Measurements from ENCODE around the gene HYAL1.
A peak's percentile ranks its signal among the peaks of the same experiment; 100 is the strongest.

HYAL1 gene

DNA sequence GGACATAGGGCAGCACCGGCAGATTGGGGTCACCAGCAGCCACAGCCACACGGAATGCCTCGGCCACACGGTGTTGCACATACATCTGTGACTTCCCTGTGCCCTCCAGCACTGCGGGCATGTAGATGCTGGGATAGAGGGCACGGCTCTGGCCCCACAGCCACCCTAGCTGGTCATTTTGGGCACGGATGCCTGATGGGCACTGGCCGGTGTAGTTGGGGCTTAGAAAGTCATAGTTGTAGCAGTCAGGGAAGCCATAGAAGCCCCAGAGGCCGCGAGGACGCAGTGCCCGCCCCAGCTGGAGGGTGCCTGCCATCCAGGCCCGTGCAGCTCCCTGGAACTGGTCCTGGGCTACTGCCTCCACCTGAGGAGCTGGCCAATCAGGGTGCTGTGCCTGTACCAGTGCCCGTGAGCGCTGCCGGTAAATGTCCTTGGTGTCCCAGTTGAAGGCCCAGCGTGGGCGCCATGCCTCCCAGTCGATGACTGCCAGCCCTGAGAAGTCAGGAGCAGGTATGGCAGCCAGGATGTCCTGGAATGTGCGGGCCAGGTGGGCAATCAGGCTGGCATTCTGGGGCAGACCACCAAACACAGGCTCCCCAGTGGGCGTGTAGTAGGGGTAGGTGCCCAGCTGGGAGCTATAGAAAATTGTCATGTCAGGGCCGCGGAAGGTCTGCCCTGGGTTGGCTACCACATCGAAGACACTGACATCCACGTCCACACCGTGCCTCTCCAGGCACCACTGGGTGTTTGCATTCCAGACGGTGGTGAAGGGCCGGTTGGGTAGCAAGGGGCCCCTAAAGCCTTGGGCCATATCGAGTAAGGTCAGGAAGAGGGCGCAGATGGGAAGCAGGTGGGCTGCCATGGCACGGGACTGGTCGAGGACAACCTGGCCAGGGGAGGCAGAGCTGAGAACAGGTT is 1.0 kb downstream of the HYAL1 start:
- Histone ChIP-seq H3K36me3 (peaks cover 0 to 13% (median 0%) of the 10 kb centered on the region in 11 experiments; a peak in 7 of 22 replicates), H3K4me3 (no peak overlapping the region), H3K27ac (no peak overlapping the region), H3K4me2 (no peak overlapping the region), H3K9me3 (replicated peaks in 1 of 11) (peaks cover 7 to 18% (median 14%) of the 10 kb centered on the region in 11 experiments; a peak in 20 of 22 replicates), H4K20me1 (peaks cover 0 to 13% (median 0%) of the 10 kb centered on the region in 11 experiments; a peak in 5 of 22 replicates), H3K9ac (no peak overlapping the region; a peak in 1 of 22 replicates), H3K27me3 (no peaks in the 10 kb centered on the region), H3K4me1 (peaks cover 24 to 40% (median 26%) of the 10 kb centered on the region in 10 experiments)
- TF ChIP-seq Cebpa-rat (IDR thresholded peaks at IDR 0.05) = no peak

DNA sequence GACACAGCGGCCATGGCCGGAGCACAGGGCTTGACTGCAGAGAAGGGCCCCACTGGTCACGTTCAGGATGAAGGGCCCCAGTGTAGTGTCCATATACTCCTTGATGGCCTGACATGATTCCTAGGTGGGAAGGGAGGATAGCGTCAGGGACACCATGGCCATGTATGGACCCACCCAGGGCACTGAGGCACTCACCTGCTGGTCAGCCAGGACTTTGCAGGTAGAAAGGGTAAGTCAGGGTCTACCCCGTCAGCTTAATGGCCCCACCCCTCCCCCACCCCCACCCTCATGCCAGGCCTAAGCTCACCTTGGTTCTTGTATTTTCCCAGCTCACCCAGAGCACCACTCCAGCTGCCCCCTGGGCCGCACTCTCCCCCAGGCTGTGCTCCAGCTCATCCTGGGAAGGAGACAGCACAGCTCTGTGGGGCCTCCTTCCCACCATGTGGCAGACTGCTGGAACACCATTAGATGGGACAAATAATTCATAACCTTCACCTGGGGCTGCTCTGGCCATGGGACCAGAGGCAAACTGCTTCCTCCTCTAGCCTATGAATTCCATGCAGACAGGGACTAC is 2.6 kb downstream of the HYAL1 start:
- H4K20me1 ChIP-seq = peaks cover 0 to 14% (median 0%) of the 10 kb centered on the region in 11 experiments; a peak in 5 of 22 replicates
- peak overlapping the region in 5 of 11 experiments; percentile 20 to 84 (median 74); a peak in 6 of 22 replicates for H3K9ac ChIP-seq
- H3K27me3 ChIP-seq = no peaks in the 10 kb centered on the region
- peak overlapping the region in 2 of 10 experiments; percentile 60 to 71; a peak in 2 of 20 replicates for H3K4me3 ChIP-seq
- no peak for TF ChIP-seq Cebpa-rat (IDR thresholded peaks at IDR 0.05)
- H3K27ac ChIP-seq = peak overlapping the region in 8 of 11 experiments; percentile 17 to 87 (median 68); a peak in 8 of 22 replicates
- H3K4me2 ChIP-seq = peak overlapping the region; percentile 82 to 98 (median 92); a peak in 19 of 22 replicates
- peaks cover 24 to 46% (median 26%) of the 10 kb centered on the region in 10 experiments for H3K4me1 ChIP-seq
- peaks cover 0 to 10% (median 0%) of the 10 kb centered on the region in 11 experiments; a peak in 2 of 22 replicates for H3K36me3 ChIP-seq
- peaks cover 0 to 2% (median 0%) of the 10 kb centered on the region in 11 experiments; a peak in 1 of 22 replicates for H3K9me3 ChIP-seq (replicated peaks in 1 of 11)

DNA sequence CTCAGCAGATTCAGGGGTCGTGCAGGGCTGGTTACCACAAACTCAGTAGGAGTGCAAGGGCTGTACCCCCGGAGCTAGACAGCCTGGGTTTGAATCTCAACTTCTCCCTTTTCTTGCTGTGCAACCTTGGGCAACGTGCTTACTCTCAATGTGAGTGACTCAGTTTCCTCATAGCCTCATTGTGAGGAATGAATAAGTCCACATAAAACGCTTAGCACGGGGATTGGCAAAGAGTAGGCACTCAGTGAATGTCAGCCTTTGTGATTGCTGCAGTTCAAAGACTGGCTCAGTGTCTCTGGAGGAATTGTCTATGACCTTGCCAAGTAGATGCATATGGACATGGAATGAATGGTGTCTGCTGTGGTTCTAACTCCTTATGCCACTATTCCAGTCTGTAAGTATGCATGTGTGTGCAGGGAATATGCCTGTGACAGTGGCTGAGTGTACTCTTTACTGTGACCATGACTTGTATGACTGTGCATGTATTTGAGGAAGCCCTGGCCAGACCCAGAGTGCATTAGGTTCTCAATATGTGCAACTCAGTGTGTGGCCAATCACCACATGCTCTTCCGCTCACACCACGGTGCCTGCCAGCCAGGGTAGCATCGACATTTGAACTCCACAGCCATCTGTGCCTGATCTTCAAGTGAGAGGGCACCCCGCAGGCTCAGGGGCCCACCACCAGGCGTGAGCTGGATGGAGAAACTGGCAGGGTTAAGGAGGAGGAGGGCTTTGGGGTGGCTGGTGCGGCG is 3.3 kb downstream of the HYAL1 start:
- Histone ChIP-seq H3K27me3 (no peaks in the 10 kb centered on the region), H3K4me2 (peak overlapping the region; percentile 82 to 98 (median 92)), H3K4me3 (peak overlapping the region; percentile 51 to 84 (median 66)), H3K9ac (peak overlapping the region; percentile 72 to 87 (median 75)), H4K20me1 (peaks cover 0 to 14% (median 0%) of the 10 kb centered on the region in 11 experiments; a peak in 5 of 22 replicates), H3K4me1 (peaks cover 24 to 46% (median 26%) of the 10 kb centered on the region in 10 experiments), H3K36me3 (peaks cover 0 to 10% (median 0%) of the 10 kb centered on the region in 11 experiments; a peak in 2 of 22 replicates), H3K9me3 (replicated peaks in 1 of 11) (no peaks in the 10 kb centered on the region), H3K27ac (peak overlapping the region; percentile 25 to 87 (median 67); a peak in 20 of 22 replicates)
- TF ChIP-seq Cebpa-rat (IDR thresholded peaks at IDR 0.05) = no peak

DNA sequence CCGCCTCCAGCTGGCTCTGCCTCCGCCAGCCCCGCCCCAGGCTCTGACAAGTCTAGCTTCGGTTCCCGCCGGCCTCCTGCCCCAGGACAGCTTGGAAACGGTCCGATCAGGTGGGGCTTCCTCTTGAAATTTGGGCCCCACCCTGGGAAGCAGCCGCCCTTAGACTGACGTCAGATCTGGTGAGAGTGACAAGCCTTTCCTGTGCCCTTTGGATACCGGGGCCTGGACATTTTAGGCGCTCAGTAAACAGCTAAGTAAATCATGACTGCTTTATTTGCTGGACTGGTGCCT is 3.8 kb downstream of the HYAL1 start:
- peak overlapping the region; percentile 82 to 98 (median 92) for H3K4me2 ChIP-seq
- H3K4me3 ChIP-seq = peak overlapping the region; percentile 51 to 84 (median 66)
- H3K9me3 ChIP-seq (replicated peaks in 1 of 11) = no peaks in the 10 kb centered on the region
- peaks cover 0 to 14% (median 0%) of the 10 kb centered on the region in 11 experiments; a peak in 5 of 22 replicates for H4K20me1 ChIP-seq
- no peak for TF ChIP-seq Cebpa-rat (IDR thresholded peaks at IDR 0.05)
- peak overlapping the region; percentile 25 to 87 (median 67); a peak in 20 of 22 replicates for H3K27ac ChIP-seq
- H3K9ac ChIP-seq = peak overlapping the region; percentile 72 to 87 (median 75)
- no peaks in the 10 kb centered on the region for H3K27me3 ChIP-seq
- peaks cover 0 to 10% (median 0%) of the 10 kb centered on the region in 11 experiments; a peak in 2 of 22 replicates for H3K36me3 ChIP-seq
- H3K4me1 ChIP-seq = peaks cover 24 to 46% (median 26%) of the 10 kb centered on the region in 10 experiments

DNA sequence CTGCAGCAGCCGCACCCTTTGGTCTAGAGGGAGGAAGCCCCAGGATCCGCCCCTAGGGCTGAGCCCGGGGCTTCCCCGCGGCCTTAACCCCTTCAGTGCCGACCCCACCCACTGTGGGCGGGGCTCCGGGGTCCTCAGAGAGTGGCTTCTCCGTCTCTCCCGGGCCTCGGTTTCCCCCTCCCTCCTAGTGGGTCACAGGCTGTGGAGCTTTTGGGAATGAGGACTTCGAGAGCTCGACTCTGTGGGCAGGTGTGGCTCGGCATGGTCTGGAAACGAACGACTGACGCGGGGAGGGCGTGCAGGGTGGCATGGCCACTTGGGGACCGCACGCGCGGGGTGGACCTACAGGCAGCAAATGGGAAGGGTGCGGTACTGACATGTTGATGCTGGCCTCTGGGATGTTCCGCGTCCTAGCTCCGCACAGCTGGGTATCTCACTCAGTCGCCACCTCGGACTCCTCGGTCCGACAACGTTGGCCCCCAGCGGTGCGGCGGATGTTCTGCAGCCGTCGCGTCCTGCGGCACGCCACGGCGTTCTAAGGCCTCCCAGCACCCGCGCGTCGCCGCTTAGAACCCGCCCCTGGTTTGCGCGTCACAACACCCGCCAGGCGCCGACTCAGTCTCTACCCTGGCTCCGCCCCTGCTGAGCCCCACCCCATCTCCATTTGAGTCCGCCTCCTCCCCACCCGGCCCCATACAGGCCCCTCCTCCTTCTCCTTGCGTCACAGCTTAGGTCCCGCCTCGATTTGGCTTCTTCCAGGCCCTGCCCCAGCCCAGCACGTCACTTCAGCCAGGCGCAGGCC is 4.3 kb downstream of the HYAL1 start, which contains the start of the genes HYAL3 and NAA80:
HYAL3 (minus strand) TSS at position 570 of the 802 bp plus-strand sequence. CDS start 3,803 bp downstream, outside the sequence.
NAA80 (minus strand) TSS at position 570 of the 802 bp plus-strand sequence. CDS start 1,942 bp downstream, outside the sequence.
- Histone ChIP-seq H3K27ac (peak within 1 kb of the TSS; percentile 42 to 87 (median 78); a peak in 21 of 22 replicates), H3K9me3 (replicated peaks in 1 of 11) (no peaks in the 10 kb centered on the region), H3K4me3 (peak within 1 kb of the TSS; percentile 66 to 84 (median 74)), H3K27me3 (no peaks in the 10 kb centered on the region), H3K4me2 (peak within 1 kb of the TSS; percentile 95 to 99 (median 98)), H3K9ac (peak within 1 kb of the TSS; percentile 75 to 87 (median 81)), H3K36me3 (peaks cover 0 to 10% (median 0%) of the 10 kb centered on the region in 11 experiments; a peak in 2 of 22 replicates), H3K4me1 (peaks cover 24 to 46% (median 26%) of the 10 kb centered on the region in 10 experiments), H4K20me1 (peaks cover 0 to 14% (median 0%) of the 10 kb centered on the region in 11 experiments; a peak in 5 of 22 replicates)
- TF ChIP-seq Cebpa-rat (IDR thresholded peaks at IDR 0.05) = no peak

DNA sequence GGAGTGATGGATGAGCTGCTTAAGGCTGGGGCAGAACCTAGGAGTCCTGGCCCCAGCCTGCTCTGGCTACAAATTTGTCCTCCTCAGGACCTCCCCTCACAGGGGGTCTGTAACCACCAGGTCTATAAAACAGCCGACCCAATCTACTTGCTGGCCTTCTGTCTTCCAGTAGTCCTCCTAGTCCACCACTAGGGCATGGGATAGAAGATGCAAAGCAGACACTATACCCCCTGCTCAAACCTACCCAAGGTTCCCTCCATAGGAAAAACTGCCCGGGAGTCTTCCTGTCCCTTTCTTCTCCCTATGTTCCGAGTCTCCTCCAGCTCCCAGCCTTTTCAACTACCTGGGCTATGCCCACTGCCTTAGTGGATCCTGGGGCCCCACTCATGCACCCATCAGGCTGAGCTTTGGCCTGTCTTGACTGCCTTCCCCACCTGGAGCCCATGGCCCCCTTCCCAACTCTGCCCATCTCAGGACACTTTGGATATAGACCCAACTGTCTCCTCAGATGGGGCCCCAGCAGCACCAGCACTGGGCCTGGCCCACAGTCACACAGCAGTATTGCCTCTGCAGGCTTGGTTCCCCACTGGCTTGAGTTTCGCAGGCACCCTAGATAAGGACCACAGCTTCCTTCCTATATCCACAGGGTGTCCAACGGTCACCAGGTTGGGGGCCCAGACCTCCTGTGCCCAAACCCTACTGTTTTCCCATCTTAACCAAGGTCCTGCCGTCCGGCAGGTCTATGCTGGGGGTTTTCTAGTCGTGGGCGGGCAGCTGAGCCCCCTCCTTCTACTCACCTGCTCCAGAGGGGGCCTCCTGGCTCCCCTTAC is 5.3 kb downstream of the HYAL1 start:
- Histone ChIP-seq H3K36me3 (peaks cover 0 to 10% (median 0%) of the 10 kb centered on the region in 11 experiments; a peak in 2 of 22 replicates), H3K9ac (peak overlapping the region; percentile 75 to 87 (median 81)), H3K9me3 (replicated peaks in 1 of 11) (no peaks in the 10 kb centered on the region), H4K20me1 (peaks cover 0 to 14% (median 0%) of the 10 kb centered on the region in 11 experiments; a peak in 5 of 22 replicates), H3K27me3 (no peaks in the 10 kb centered on the region), H3K4me2 (peak overlapping the region; percentile 82 to 99 (median 98)), H3K27ac (peak overlapping the region; percentile 42 to 86 (median 77); a peak in 21 of 22 replicates), H3K4me3 (peak overlapping the region; percentile 66 to 84 (median 74)), H3K4me1 (peaks cover 27 to 44% (median 31%) of the 10 kb centered on the region in 10 experiments)
- no peak for TF ChIP-seq Cebpa-rat (IDR thresholded peaks at IDR 0.05)

Measured in BLaER1 treated with 17β-estradiol and CSF1 and Interleukin-3, amounts not matched to agents 10 nM and 100 nM (cell line).